Skin epidermis (tissue), 12 donors: ENCODE measurements around the gene CT47A7.
"Not testable (repeated sequence)": the region's sequence is repeated elsewhere in the genome, so short reads cannot be mapped to it uniquely, and the experiment has no call there.

Experiments used
- H3K27ac ChIP-seq, 21 experiments: fragments of 200-600 bp; sonication (generic) in 11 of 21; one replicate each; pipeline ENCODE4 v1.5.0; 2020; ENCODE audit warnings: mild to moderate bottlenecking in 3 of 21, inconsistent platforms in 2 of 21, moderate library complexity in 2 of 21
- H3K4me3 ChIP-seq, 7 experiments: fragments of 200-600 bp; sonication (generic) in 2 of 7; one replicate each; pipeline ENCODE4 v1.5.0; 2020; ENCODE audit warnings: inconsistent platforms in 2 of 7, mild to moderate bottlenecking in 2 of 7, moderate library complexity in 1 of 7

Gene CT47A7

GRCh38 chrX:120956500-120956899, at the start of gene CT47A7:
TSS of gene CT47A7 (minus strand) at chrX:120956600. CDS start at chrX:120956345, 255 bp downstream.
- not testable (repeated sequence) for H3K4me3 ChIP-seq, H3K27ac ChIP-seq

DNA sequence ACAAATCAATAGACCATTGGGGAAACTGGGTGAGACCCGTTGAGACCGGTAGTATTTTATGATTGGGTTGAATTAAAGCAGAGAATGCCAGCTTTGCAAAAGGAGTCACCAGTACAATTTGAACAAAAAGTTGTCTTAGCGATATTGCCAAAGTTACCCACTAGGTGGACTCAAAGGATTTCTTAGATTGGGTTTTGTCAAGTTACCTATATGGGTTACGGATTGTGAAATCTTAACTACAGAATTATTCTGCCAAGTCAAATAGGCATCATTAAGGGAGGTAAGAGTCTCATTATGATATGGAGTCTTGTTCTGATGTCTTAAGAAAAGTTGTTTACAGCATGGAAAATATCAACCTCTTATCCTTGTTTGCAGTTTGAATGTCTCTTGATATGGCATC, 44.2 kb upstream of the CT47A7 start:
- no peak overlapping the region for H3K27ac ChIP-seq
- H3K4me3 ChIP-seq, result no peak overlapping the region

- Histone ChIP-seq H3K27ac (no peak overlapping the region), H3K4me3 (no peak overlapping the region)
Observed at GRCh38 chrX:120999413-120999812, 43.0 kb upstream of the CT47A7 start.

- H3K4me3 ChIP-seq, H3K27ac ChIP-seq: not testable (repeated sequence)
Observed at GRCh38 chrX:120985660-120986059, 29.3 kb upstream of the CT47A7 start, which contains the start of gene CT47A1. TSS of gene CT47A1 (minus strand) at chrX:120985760. CDS start at chrX:120985529, 231 bp downstream.
